Mesenchymal stem cell (in vitro differentiated cells and primary cell): ENCODE measurements around the gene F8.

Experiments
- DNase-seq: peaks from one replicate; pipeline ENCODE4 v3.0.0-alpha.2; 2013
- H2AFZ ChIP-seq: one replicate; pipeline ENCODE4 v1.6.1; 2013; ENCODE audit warnings: low read depth, mild to moderate bottlenecking, control low read depth, inconsistent platforms, low read length, moderate library complexity
- H2AK5ac ChIP-seq: 2 replicates; pipeline ENCODE4 v1.6.1; 2013; ENCODE audit warnings: low read length, moderate library complexity, mild to moderate bottlenecking, inconsistent platforms; ENCODE audit not compliant: severe bottlenecking
- H2BK120ac ChIP-seq: one replicate; pipeline ENCODE4 v1.6.1; 2013; ENCODE audit warnings: low read depth, mild to moderate bottlenecking, inconsistent platforms, low read length, moderate library complexity
- H2BK12ac ChIP-seq, 2 experiments: one replicate each; pipeline ENCODE4 v1.6.1; 2013; ENCODE audit warnings: inconsistent platforms in 2 of 2, low read length in 2 of 2, mild to moderate bottlenecking in 2 of 2, moderate library complexity in 2 of 2, control low read depth in 1 of 2
- H2BK15ac ChIP-seq: one replicate; pipeline ENCODE4 v1.6.1; 2013; ENCODE audit warnings: mild to moderate bottlenecking, low read depth, inconsistent platforms; ENCODE audit not compliant: poor library complexity, severe bottlenecking
- H2BK5ac ChIP-seq: 2 replicates; pipeline ENCODE4 v1.6.1; 2013; ENCODE audit warnings: low read depth, mild to moderate bottlenecking, low read length, control low read depth, inconsistent platforms; ENCODE audit not compliant: poor library complexity, severe bottlenecking
- H3K14ac ChIP-seq, 2 experiments: one replicate each; pipeline ENCODE4 v1.6.1; 2013; ENCODE audit warnings: inconsistent platforms in 2 of 2, low read length in 2 of 2, control low read depth in 1 of 2, mild to moderate bottlenecking in 1 of 2, moderate library complexity in 1 of 2
- H3K18ac ChIP-seq, 2 experiments: one replicate each; pipeline ENCODE4 v1.6.1; 2013; ENCODE audit warnings: inconsistent platforms in 2 of 2, low read length in 2 of 2, control low read depth in 1 of 2, low read depth in 1 of 2, mild to moderate bottlenecking in 1 of 2
- H3K23ac ChIP-seq, 2 experiments: one replicate each; pipeline ENCODE4 v1.6.1; 2013; ENCODE audit warnings: inconsistent platforms in 2 of 2, low read length in 2 of 2, mild to moderate bottlenecking in 2 of 2, moderate library complexity in 2 of 2, control low read depth in 1 of 2
- H3K27ac ChIP-seq: 2 replicates; pipeline ENCODE4 v1.5.1; 2013; ENCODE audit warnings: mild to moderate bottlenecking, moderate library complexity, low read length, control low read depth, inconsistent platforms; ENCODE audit not compliant: poor library complexity, severe bottlenecking
- H3K27me3 ChIP-seq, 2 experiments: 2 replicates each; pipeline versions ENCODE4 v1.6.1 to v1.7.0; 2013; ENCODE audit warnings: low read length in 2 of 2, mild to moderate bottlenecking in 2 of 2, moderate library complexity in 2 of 2, control low read depth in 1 of 2, inconsistent platforms in 1 of 2; ENCODE audit not compliant: control insufficient read depth in 1 of 2, insufficient read depth in 1 of 2
- H3K36me3 ChIP-seq, 2 experiments: 2 replicates each; pipeline versions ENCODE4 v1.6.1 to v1.7.0; 2013; ENCODE audit warnings: low read length in 2 of 2, control low read depth in 1 of 2, inconsistent platforms in 1 of 2, low read depth in 1 of 2, mild to moderate bottlenecking in 1 of 2; ENCODE audit not compliant: insufficient read depth in 2 of 2, control insufficient read depth in 1 of 2
- H3K4ac ChIP-seq, 2 experiments: one replicate each; pipeline ENCODE4 v1.6.1; 2013; ENCODE audit warnings: inconsistent platforms in 2 of 2, low read length in 2 of 2, mild to moderate bottlenecking in 2 of 2, moderate library complexity in 2 of 2, control low read depth in 1 of 2, low read depth in 1 of 2
- H3K4me1 ChIP-seq: 2 replicates; pipeline ENCODE4 v1.6.1; 2013; ENCODE audit warnings: low read depth, low read length, control low read depth; ENCODE audit not compliant: control insufficient read depth, insufficient read depth
- H3K4me2 ChIP-seq: 2 replicates; pipeline ENCODE4 v1.6.1; 2013; ENCODE audit warnings: low read length, mild to moderate bottlenecking, inconsistent platforms; ENCODE audit not compliant: poor library complexity, severe bottlenecking
- H3K4me3 ChIP-seq, 2 experiments: 2 replicates each; pipeline versions ENCODE4 v1.5.1 to v1.7.0; 2013; ENCODE audit warnings: low read length in 2 of 2, mild to moderate bottlenecking in 2 of 2, control low read depth in 1 of 2, low read depth in 1 of 2; ENCODE audit not compliant: insufficient read depth in 1 of 2
- H3K79me1 ChIP-seq: replicated peaks from 2 replicates; pipeline ENCODE4 v1.6.1; 2013; ENCODE audit warnings: mild to moderate bottlenecking, control low read depth, low read length, inconsistent platforms; ENCODE audit not compliant: poor library complexity, severe bottlenecking
- H3K9ac ChIP-seq: 2 replicates; pipeline ENCODE4 v1.7.0; 2013; ENCODE audit warnings: mild to moderate bottlenecking, low read length, moderate library complexity
- H3K9me3 ChIP-seq: 2 replicates; pipeline ENCODE4 v1.7.0; 2013; ENCODE audit warnings: mild to moderate bottlenecking, low read length; ENCODE audit not compliant: control insufficient read depth
- H4K8ac ChIP-seq: one replicate; pipeline ENCODE4 v1.6.1; 2013; ENCODE audit warnings: inconsistent platforms, mild to moderate bottlenecking, low read length, moderate library complexity
- H4K91ac ChIP-seq: one replicate; pipeline ENCODE4 v1.6.1; 2013; ENCODE audit warnings: mild to moderate bottlenecking, low read length, inconsistent platforms
- WGBS: methylation state at CpG from one replicate; pipeline ENCODE4 v1.1.7; 2013; ENCODE audit warnings: mixed read lengths; 5-methylcytosine and 5-hydroxymethylcytosine counted together

The F8 gene

GRCh38 chrX:155054255-155054654 lies 31.7 kb upstream of the F8 start:
- Histone ChIP-seq H3K79me1 (peaks cover 4% of the 10 kb centered on the region), H3K4me2 (no peak overlapping the region), H2BK15ac (no peak overlapping the region), H3K4ac (no peak overlapping the region), H3K9me3 (no peaks in the 10 kb centered on the region), H2AK5ac (no peak overlapping the region), H3K9ac (no peak overlapping the region), H2BK12ac (no peak overlapping the region), H4K91ac (no peak overlapping the region), H4K8ac (no peak overlapping the region), H3K36me3 (peaks cover 3 to 19% of the 10 kb centered on the region in 2 experiments), H3K27ac (no peak overlapping the region), H2BK120ac (no peak overlapping the region), H2BK5ac (no peak overlapping the region), H3K23ac (no peak overlapping the region), H3K27me3 (no peaks in the 10 kb centered on the region), H3K14ac (no peak overlapping the region), H3K18ac (no peak overlapping the region), H2AFZ (no peak overlapping the region), H3K4me3 (no peak overlapping the region), H3K4me1 (peaks cover 13% of the 10 kb centered on the region)
- DNase-seq: no peak
- 88% methylated on average over 1 of the region's 4 CpGs for WGBS

DNA sequence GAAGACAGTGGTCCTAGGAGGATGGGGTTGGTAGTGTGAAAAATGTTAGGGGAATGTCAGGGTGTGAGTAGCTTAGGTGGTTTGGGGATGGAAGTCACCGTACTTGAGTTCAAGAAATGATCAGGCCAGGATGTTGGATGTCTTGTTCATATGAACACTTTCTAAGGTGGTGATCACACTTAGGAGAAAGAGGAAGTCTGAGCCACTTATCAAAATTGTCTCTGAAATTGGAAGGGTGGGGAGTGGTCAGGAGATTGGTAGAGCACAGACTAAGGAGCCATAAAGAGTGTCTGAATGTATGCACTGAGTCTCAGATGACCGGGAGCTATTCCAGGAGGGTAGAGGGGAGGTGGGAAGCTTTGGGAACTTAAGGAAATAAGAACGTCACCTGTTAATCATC lies 31.1 kb upstream of the F8 start:
- WGBS: 99% methylated on average over 3 of the region's 3 CpGs
- no peak overlapping the region for H2AFZ ChIP-seq

DNA sequence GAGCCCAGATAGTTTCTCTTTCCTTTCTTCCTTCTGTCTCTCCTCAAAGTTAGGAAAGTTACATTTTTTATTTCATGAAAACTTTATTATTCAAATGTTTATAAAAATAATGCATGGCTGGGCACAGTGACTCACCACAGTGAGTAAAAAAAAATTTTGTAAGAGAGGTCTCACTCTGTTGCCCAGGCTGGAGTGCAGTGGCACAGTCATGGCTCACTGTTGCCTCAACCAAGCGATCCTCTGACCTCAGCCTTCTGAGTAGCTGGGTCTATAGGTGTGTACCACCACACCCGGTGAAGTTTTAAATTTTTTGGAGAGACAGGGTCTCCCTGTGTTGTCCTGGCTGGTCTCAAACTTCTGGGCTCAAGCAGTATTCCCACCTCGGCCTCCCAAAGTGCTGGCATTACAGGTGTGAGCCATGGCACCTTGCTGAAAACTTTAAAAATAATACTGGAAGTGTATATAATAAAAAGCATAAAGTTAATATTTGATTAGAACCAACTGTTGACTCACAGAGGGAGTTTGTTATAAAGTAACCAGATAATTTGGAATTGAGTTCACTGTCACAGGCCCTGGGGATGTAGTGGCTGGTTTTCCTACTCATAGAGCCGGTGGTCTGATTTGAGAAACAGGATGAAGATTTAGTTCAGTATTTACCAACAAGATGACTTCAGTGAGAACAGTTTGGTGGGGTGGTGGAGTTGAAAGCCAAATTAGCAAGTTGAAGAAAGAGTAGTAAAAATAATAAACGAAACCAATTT lies 30.4 kb upstream of the F8 start:
- WGBS: 95% methylated on average over 5 of the region's 5 CpGs
- no peak overlapping the region for H2BK5ac ChIP-seq
- H3K18ac ChIP-seq: no peak overlapping the region
- H3K27ac ChIP-seq: peak overlapping the region; percentile 66
- no peak overlapping the region for H2AFZ ChIP-seq
- H2BK15ac ChIP-seq: no peak overlapping the region
- H3K36me3 ChIP-seq: peaks cover 3 to 19% of the 10 kb centered on the region in 2 experiments
- no peak overlapping the region for H3K4ac ChIP-seq
- no peak overlapping the region for H2BK120ac ChIP-seq
- H4K8ac ChIP-seq: no peak overlapping the region
- H3K4me2 ChIP-seq: no peak overlapping the region
- peaks cover 4% of the 10 kb centered on the region for H3K79me1 ChIP-seq
- no peak overlapping the region for H3K4me3 ChIP-seq
- DNase-seq: no peak
- H3K9ac ChIP-seq: no peak overlapping the region
- H3K14ac ChIP-seq: no peak overlapping the region
- H2BK12ac ChIP-seq: no peak overlapping the region
- no peaks in the 10 kb centered on the region for H3K27me3 ChIP-seq
- H3K4me1 ChIP-seq: peaks cover 15% of the 10 kb centered on the region
- no peak overlapping the region for H3K23ac ChIP-seq
- no peaks in the 10 kb centered on the region for H3K9me3 ChIP-seq
- H4K91ac ChIP-seq: no peak overlapping the region
- H2AK5ac ChIP-seq: no peak overlapping the region

More for the DNA sequence above, 31.1 kb upstream of the F8 start:
- DNase-seq: no peak
- Histone ChIP-seq H3K9me3 (no peaks in the 10 kb centered on the region), H4K91ac (no peak overlapping the region), H3K27me3 (no peaks in the 10 kb centered on the region), H3K18ac (no peak overlapping the region), H3K9ac (no peak overlapping the region), H2AK5ac (no peak overlapping the region), H3K23ac (no peak overlapping the region), H3K4me3 (no peak overlapping the region), H3K14ac (no peak overlapping the region), H4K8ac (no peak overlapping the region), H3K4ac (no peak overlapping the region), H3K4me1 (peaks cover 15% of the 10 kb centered on the region), H2BK5ac (no peak overlapping the region), H3K36me3 (peaks cover 3 to 19% of the 10 kb centered on the region in 2 experiments), H2BK15ac (no peak overlapping the region), H3K79me1 (peaks cover 4% of the 10 kb centered on the region), H3K27ac (peak overlapping the region; percentile 41), H3K4me2 (no peak overlapping the region), H2BK12ac (no peak overlapping the region), H2BK120ac (no peak overlapping the region)

DNA sequence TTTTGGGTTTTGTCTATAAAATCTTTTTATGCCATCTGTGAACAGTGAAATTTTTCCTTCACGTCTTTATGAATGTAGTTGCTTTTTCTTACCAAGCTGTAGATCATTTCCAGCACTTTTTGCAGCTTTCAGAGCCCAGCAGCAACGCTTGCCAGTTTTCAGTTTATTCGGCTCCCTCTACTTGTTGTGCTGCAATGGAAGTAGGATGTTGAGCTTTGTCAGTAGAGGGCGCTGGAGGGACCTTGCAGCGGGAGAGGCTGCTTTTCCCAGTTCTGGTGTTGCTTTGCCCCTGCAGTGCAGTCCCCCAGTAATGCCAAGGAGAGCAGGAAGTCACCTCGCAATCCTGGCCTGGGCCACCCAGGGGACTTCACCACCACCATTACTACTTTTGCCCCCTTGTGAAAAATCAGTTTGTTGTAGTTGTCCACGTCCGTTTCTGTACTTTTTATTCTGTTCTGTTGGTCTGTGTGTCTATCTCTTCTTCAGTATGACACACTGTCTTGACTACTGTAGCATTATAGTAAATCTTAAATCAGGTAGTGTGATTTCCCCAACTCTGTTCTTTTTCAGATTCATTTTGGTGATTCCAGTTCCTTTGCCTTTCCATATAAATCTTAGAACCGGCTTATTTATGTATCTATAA lies 26.6 kb upstream of the F8 start:
- peaks cover 5% of the 10 kb centered on the region for H3K79me1 ChIP-seq
- H2AK5ac ChIP-seq: no peak overlapping the region
- H3K9me3 ChIP-seq: no peaks in the 10 kb centered on the region
- H3K27ac ChIP-seq: no peak overlapping the region
- 17% methylated on average over 2 of the region's 9 CpGs for WGBS
- H3K4me1 ChIP-seq: peaks cover 3% of the 10 kb centered on the region
- H2BK15ac ChIP-seq: no peak overlapping the region
- H3K36me3 ChIP-seq: peaks cover 0 to 10% of the 10 kb centered on the region in 2 experiments
- no peak overlapping the region for H3K4me3 ChIP-seq
- no peak overlapping the region for H3K23ac ChIP-seq
- no peak overlapping the region for H2BK12ac ChIP-seq
- no peak overlapping the region for H4K8ac ChIP-seq
- H3K4me2 ChIP-seq: no peak overlapping the region
- no peak overlapping the region for H3K4ac ChIP-seq
- no peak overlapping the region for H3K18ac ChIP-seq
- H3K27me3 ChIP-seq: no peaks in the 10 kb centered on the region
- H2BK120ac ChIP-seq: no peak overlapping the region
- no peak overlapping the region for H4K91ac ChIP-seq
- DNase-seq: peak; percentile 56
- no peak overlapping the region for H3K14ac ChIP-seq
- no peak overlapping the region for H2AFZ ChIP-seq
- peak overlapping the region; percentile 20 for H3K9ac ChIP-seq
- no peak overlapping the region for H2BK5ac ChIP-seq
